Activated CD4-positive, alpha-beta T cell treated with anti-CD3 and anti-CD28 coated beads for 36 hours (primary cell): ENCODE results near the gene ASF1A. TPM values are rescaled to one million over a fixed set of nuclear protein-coding genes. Genes with fewer than 3 reads are reported as not detected.
A peak's percentile ranks its signal among the peaks of the same experiment; 100 is the strongest.

ENCODE experiments used
- ATAC-seq: fragments of 200-7000 bp; cut with Tn5 transposase; one replicate; pipeline ENCODE4 v1.10.0; 2021; ENCODE audit warnings: mild to moderate bottlenecking, moderate library complexity
- CTCF ChIA-PET: fragments of 350-600 bp; sonication (Branson Sonifier 250); formaldehyde crosslinking; loops from one replicate; lab custom pipeline; 2021; ENCODE audit warnings: antibody characterized with exemption; lab: Charles Lee
- POLR2A ChIA-PET: fragments of 350-600 bp; sonication (Branson Sonifier 250); formaldehyde crosslinking; loops from one replicate; lab custom pipeline; 2021; ENCODE audit warnings: antibody characterized with exemption, inconsistent platforms; lab: Charles Lee
- DNase-seq: peaks from one replicate; pipeline ENCODE4 v3.0.0-alpha.2; 2020
- H3K27ac Mint-ChIP-seq: one replicate; pipeline ENCODE4 v1.8.0; 2021; ENCODE audit warnings: mixed read lengths
- H3K27me3 Mint-ChIP-seq: one replicate; pipeline ENCODE4 v1.8.0; 2021; ENCODE audit warnings: mixed read lengths
- H3K36me3 Mint-ChIP-seq: one replicate; pipeline ENCODE4 v1.8.0; 2021; ENCODE audit warnings: low read depth, mixed read lengths
- H3K4me1 Mint-ChIP-seq: one replicate; pipeline ENCODE4 v1.8.0; 2021; ENCODE audit warnings: mixed read lengths
- H3K4me3 Mint-ChIP-seq: one replicate; pipeline ENCODE4 v1.8.0; 2021; ENCODE audit warnings: mild to moderate bottlenecking, moderate library complexity, mixed read lengths
- H3K9me3 Mint-ChIP-seq: one replicate; pipeline ENCODE4 v1.8.0; 2021; ENCODE audit warnings: low read depth, mixed read lengths
- intact Hi-C, 2 experiments: fragments of 100-400 bp; cut with DNase I in 1 of 2; cut with micrococcal nuclease in 1 of 2; formaldehyde crosslinking; loops; one replicate each; pipeline versions ENCODE4 v1.14.2 to v1.15.1; 2022 to 2024; cut with DNase I, micrococcal nuclease
- total RNA-seq, 2 experiments: library from RNA; stranded (reverse); gene quantifications; one replicate each; pipeline ENCODE4 v1.2.3, GENCODE V29; 2021

Gene ASF1A
- total RNA-seq, 2 experiments from 2014 or later: 21.2 to 28.6 TPM

- intact Hi-C loops: no loop called here
- DNase-seq (no peak), ATAC-seq (no peak)
- Mint-ChIP-seq H3K4me1 (no peaks in the 10 kb centered on the region), H3K27me3 (no peaks in the 10 kb centered on the region), H3K9me3 (no peaks in the 10 kb centered on the region), H3K4me3 (no peak overlapping the region), H3K36me3 (peaks cover 51% of the 10 kb centered on the region), H3K27ac (no peak overlapping the region)
- ChIA-PET POLR2A (no interaction called here), CTCF (interaction anchor here (1.0 to 1.5 kb wide), 4 partner anchors 8 to 347 kb away, joined by 3 to 4 read pairs (median 4); no protein-coding TSS in a partner anchor)
These were observed 18.7 kb downstream of the ASF1A start for GRCh38 chr6:118912646-118913045.

- Mint-ChIP-seq H3K36me3 (peaks cover 47% of the 10 kb centered on the region), H3K27me3 (no peaks in the 10 kb centered on the region), H3K4me3 (no peak overlapping the region), H3K4me1 (no peaks in the 10 kb centered on the region), H3K9me3 (no peaks in the 10 kb centered on the region), H3K27ac (no peak overlapping the region)
- ChIA-PET CTCF (interaction anchor here (1.0 to 1.5 kb wide), 4 partner anchors 9 to 348 kb away, joined by 3 to 4 read pairs (median 4); no protein-coding TSS in a partner anchor), POLR2A (no interaction called here)
- intact Hi-C loops: no loop called here
- DNase-seq (no peak), ATAC-seq (no peak)
These were observed 19.2 kb downstream of the ASF1A start for GRCh38 chr6:118913161-118913560.

GRCh38 chr6:118914598-118914997 is 20.6 kb downstream of the ASF1A start:
- H3K4me3 Mint-ChIP-seq: no peak overlapping the region

GRCh38 chr6:118917546-118918328 is 23.8 kb downstream of the ASF1A start:
- Mint-ChIP-seq H3K27me3 (no peaks in the 10 kb centered on the region), H3K4me3 (no peak overlapping the region), H3K4me1 (peaks cover 3% of the 10 kb centered on the region), H3K36me3 (peaks cover 49% of the 10 kb centered on the region), H3K9me3 (no peaks in the 10 kb centered on the region), H3K27ac (no peak overlapping the region)
- DNase-seq (no peak), ATAC-seq (no peak)
- POLR2A ChIA-PET: no interaction called here
- intact Hi-C loops: no loop called here
- CTCF ChIA-PET: no interaction called here

More at GRCh38 chr6:118914598-118914997, 20.6 kb downstream of the ASF1A start:
- H3K4me1 Mint-ChIP-seq: no peaks in the 10 kb centered on the region
- CTCF ChIA-PET: interaction anchor here (0.5 kb wide), 1 partner anchor 687 kb away, joined by 3 read pairs; no protein-coding TSS in a partner anchor
- ATAC-seq: no peak
- no peaks in the 10 kb centered on the region for H3K27me3 Mint-ChIP-seq
- intact Hi-C loops: no loop called here
- H3K27ac Mint-ChIP-seq: no peak overlapping the region
- POLR2A ChIA-PET: no interaction called here
- H3K36me3 Mint-ChIP-seq: peaks cover 47% of the 10 kb centered on the region
- H3K9me3 Mint-ChIP-seq: no peaks in the 10 kb centered on the region
- no peak for DNase-seq

- ATAC-seq (no peak), DNase-seq (no peak)
- Mint-ChIP-seq H3K27ac (no peak overlapping the region), H3K9me3 (no peaks in the 10 kb centered on the region), H3K36me3 (peaks cover 46% of the 10 kb centered on the region), H3K4me1 (peaks cover 3% of the 10 kb centered on the region), H3K4me3 (no peak overlapping the region), H3K27me3 (no peaks in the 10 kb centered on the region)
- ChIA-PET POLR2A (no interaction called here), CTCF (no interaction called here)
- intact Hi-C loops: no loop called here
These were observed 24.4 kb downstream of the ASF1A start for GRCh38 chr6:118918329-118918725.

GRCh38 chr6:118921084-118921483 is 27.1 kb downstream of the ASF1A start:
- H3K36me3 Mint-ChIP-seq: peaks cover 36% of the 10 kb centered on the region
- no peak for DNase-seq
- no peaks in the 10 kb centered on the region for H3K9me3 Mint-ChIP-seq
- no peak overlapping the region for H3K27ac Mint-ChIP-seq
- no peaks in the 10 kb centered on the region for H3K27me3 Mint-ChIP-seq
- no peak overlapping the region for H3K4me3 Mint-ChIP-seq
- peaks cover 3% of the 10 kb centered on the region for H3K4me1 Mint-ChIP-seq
- ChIA-PET CTCF (interaction anchor here (1.2 to 1.6 kb wide), 2 partner anchors 17 to 189 kb away, joined by 3 read pairs; no protein-coding TSS in a partner anchor), POLR2A (interaction anchor here (0.7 kb wide), 1 partner anchor 25 kb away, joined by 13 read pairs; no protein-coding TSS in a partner anchor)
- ATAC-seq: no peak
- intact Hi-C loops: no loop called here

- Mint-ChIP-seq H3K4me1 (peaks cover 3% of the 10 kb centered on the region), H3K9me3 (no peaks in the 10 kb centered on the region), H3K27ac (no peak overlapping the region), H3K36me3 (peaks cover 46% of the 10 kb centered on the region), H3K27me3 (no peaks in the 10 kb centered on the region), H3K4me3 (no peak overlapping the region)
- no peak for DNase-seq
- CTCF ChIA-PET: interaction anchor here (1.1 to 1.2 kb wide), 2 partner anchors 26 to 27 kb away, joined by 4 to 6 read pairs; no protein-coding TSS in a partner anchor
- intact Hi-C loops: no loop called here
- POLR2A ChIA-PET: interaction anchor here (0.6 to 1.4 kb wide), 2 partner anchors 26 to 675 kb away, joined by 3 to 8 read pairs; no protein-coding TSS in a partner anchor
- no peak for ATAC-seq
These were observed 29.1 kb downstream of the ASF1A start for GRCh38 chr6:118923035-118923434.

- H3K9me3 Mint-ChIP-seq: no peaks in the 10 kb centered on the region
- POLR2A ChIA-PET: no interaction called here
- no peak overlapping the region for H3K27ac Mint-ChIP-seq
- no peaks in the 10 kb centered on the region for H3K27me3 Mint-ChIP-seq
- ATAC-seq: no peak
- intact Hi-C loops: loop anchor here in 1 of 2 experiments (10.0 kb wide), 1 partner anchor 1256 kb away; the partner anchor contains the start of gene NUS1
- peaks cover 36% of the 10 kb centered on the region for H3K36me3 Mint-ChIP-seq
- peaks cover 22% of the 10 kb centered on the region for H3K4me1 Mint-ChIP-seq
- no peak overlapping the region for H3K4me3 Mint-ChIP-seq
- CTCF ChIA-PET: interaction anchor here (1.0 kb wide), 1 partner anchor 180 kb away, joined by 4 read pairs; no protein-coding TSS in a partner anchor
- no peak for DNase-seq
These were observed 36.7 kb downstream of the ASF1A start for GRCh38 chr6:118930680-118931079.

GRCh38 chr6:118931436-118931835 is 37.5 kb downstream of the ASF1A start:
- DNase-seq (no peak), ATAC-seq (no peak)
- Mint-ChIP-seq H3K27ac (no peak overlapping the region), H3K36me3 (peaks cover 36% of the 10 kb centered on the region), H3K4me1 (peaks cover 28% of the 10 kb centered on the region), H3K4me3 (no peak overlapping the region), H3K9me3 (peaks cover 2% of the 10 kb centered on the region), H3K27me3 (no peaks in the 10 kb centered on the region)
- POLR2A ChIA-PET: no interaction called here
- intact Hi-C loops: loop anchor here in 1 of 2 experiments (10.0 kb wide), 1 partner anchor 1257 kb away; the partner anchor contains the start of gene NUS1
- CTCF ChIA-PET: interaction anchor here (1.0 kb wide), 1 partner anchor 179 kb away, joined by 4 read pairs; no protein-coding TSS in a partner anchor

- peaks cover 35% of the 10 kb centered on the region for H3K4me1 Mint-ChIP-seq
- H3K9me3 Mint-ChIP-seq: peaks cover 2% of the 10 kb centered on the region
- DNase-seq (no peak), ATAC-seq (no peak)
- POLR2A ChIA-PET: no interaction called here
- H3K27ac Mint-ChIP-seq: no peak overlapping the region
- no peak overlapping the region for H3K4me3 Mint-ChIP-seq
- intact Hi-C loops: loop anchor here in 1 of 2 experiments (10.0 kb wide), 1 partner anchor 1258 kb away; the partner anchor contains the start of gene NUS1
- CTCF ChIA-PET: interaction anchor here (1.2 kb wide), 1 partner anchor 12 kb away, joined by 3 read pairs; no protein-coding TSS in a partner anchor
- H3K36me3 Mint-ChIP-seq: peaks cover 35% of the 10 kb centered on the region
- no peaks in the 10 kb centered on the region for H3K27me3 Mint-ChIP-seq
These were observed 38.5 kb downstream of the ASF1A start for GRCh38 chr6:118932421-118932820.

- Mint-ChIP-seq H3K9me3 (peaks cover 2% of the 10 kb centered on the region), H3K27ac (peak overlapping the region; percentile 90), H3K36me3 (peaks cover 27% of the 10 kb centered on the region), H3K4me3 (peak overlapping the region; percentile 87), H3K27me3 (no peaks in the 10 kb centered on the region), H3K4me1 (peaks cover 35% of the 10 kb centered on the region)
- DNase-seq (no peak), ATAC-seq (peak; percentile 0)
- POLR2A ChIA-PET: no interaction called here
- CTCF ChIA-PET: interaction anchor here (0.8 to 1.6 kb wide), 3 partner anchors 38 to 374 kb away, joined by 3 to 4 read pairs (median 3); no protein-coding TSS in a partner anchor
- intact Hi-C loops: loop anchor here (1.0 to 10.0 kb wide), 9 partner anchors 40 to 1331 kb away; partner anchors contain the start of genes ASF1A (in 2 of the 2), MAN1A1 (in 2 of the 2), FAM184A (in 1 of the 2) and GOPC (in 1 of the 2)
These were observed 40.0 kb downstream of the ASF1A start for GRCh38 chr6:118933855-118934460.
